Measurements from ENCODE around the gene PRR9. TPM values are rescaled to one million over a fixed set of nuclear protein-coding genes. Genes with fewer than 3 reads are reported as not detected.

Gene PRR9, protein sequence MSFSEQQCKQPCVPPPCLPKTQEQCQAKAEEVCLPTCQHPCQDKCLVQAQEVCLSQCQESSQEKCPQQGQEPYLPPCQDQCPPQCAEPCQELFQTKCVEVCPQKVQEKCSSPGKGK
- total RNA-seq = not detected in 2 replicates

DNA sequence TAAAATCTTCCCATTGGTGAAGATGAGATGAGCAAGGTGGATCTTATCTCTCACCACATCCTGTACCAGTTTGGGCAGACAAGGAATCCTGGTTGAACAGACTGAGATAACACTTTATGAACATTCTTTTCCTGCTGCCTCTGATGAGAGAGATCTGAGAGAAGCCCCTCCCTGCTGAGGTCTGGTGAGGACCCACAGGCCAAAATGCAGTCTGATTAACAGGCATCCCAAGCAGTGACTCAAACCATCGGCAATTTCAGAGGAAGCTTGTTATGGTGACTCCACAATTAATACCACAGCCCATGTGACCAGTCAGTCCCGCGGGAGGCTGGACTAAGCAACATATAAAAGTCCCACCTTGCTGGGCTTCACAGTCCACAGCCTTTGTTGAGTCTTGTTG is at the start of gene PRR9:
TSS of gene PRR9 (plus strand) at position 373 of the 400 bp plus-strand sequence. CDS start 561 bp downstream, outside the sequence.

GRCh38 chr1:153203130-153203529 is 14.3 kb upstream of the PRR9 start, which contains the start of gene LELP1:
Gene LELP1 (plus strand): TSS chr1:153203430. CDS start chr1:153204708, 1,278 bp downstream.

GRCh38 chr1:153259387-153259786 is 42.0 kb downstream of the PRR9 start, which contains the start of gene LORICRIN:
Gene LORICRIN (plus strand): TSS chr1:153259687. CDS start chr1:153260950, 1,263 bp downstream.

Other genes with a start within 250 kb of the PRR9 start
- gene SPRR4, start 246.9 kb upstream of the PRR9 start, total RNA-seq = not detected in 2 replicates
- not detected in 2 replicates for gene SPRR1A, start 233.5 kb upstream of the PRR9 start, total RNA-seq
- not detected in 2 replicates for gene SPRR3, start 215.8 kb upstream of the PRR9 start, total RNA-seq
- not detected in 2 replicates for gene SPRR1B, start 186.4 kb upstream of the PRR9 start, total RNA-seq
- not detected in 2 replicates for gene SPRR2D, start 176.5 kb upstream of the PRR9 start, total RNA-seq
- gene SPRR2A, start 160.1 kb upstream of the PRR9 start, total RNA-seq = not detected in 2 replicates
- gene SPRR2B, start 146.0 kb upstream of the PRR9 start, total RNA-seq = not detected in 2 replicates
- gene SPRR2E, start 123.1 kb upstream of the PRR9 start, total RNA-seq = not detected in 2 replicates
- not detected in 2 replicates for gene SPRR2F, start 104.1 kb upstream of the PRR9 start, total RNA-seq
- gene SPRR2G, start 66.7 kb upstream of the PRR9 start, total RNA-seq = not detected in 2 replicates
- not detected in 2 replicates for gene LELP1, start 14.2 kb upstream of the PRR9 start, total RNA-seq
- not detected in 2 replicates for gene LORICRIN, start 42.1 kb downstream of the PRR9 start, total RNA-seq
- not detected in 2 replicates for gene PGLYRP3, start 95.4 kb downstream of the PRR9 start, total RNA-seq
- not detected in 2 replicates for gene PGLYRP4, start 131.3 kb downstream of the PRR9 start, total RNA-seq
- gene S100A9, start 140.3 kb downstream of the PRR9 start, total RNA-seq = not detected in 2 replicates
- not detected in 2 replicates for gene S100A12, start 158.0 kb downstream of the PRR9 start, total RNA-seq
- not detected in 2 replicates for gene S100A8, start 173.5 kb downstream of the PRR9 start, total RNA-seq
- gene S100A7A, start 198.9 kb downstream of the PRR9 start, total RNA-seq = not detected in 2 replicates
- gene S100A7, start 243.1 kb downstream of the PRR9 start, total RNA-seq = not detected in 2 replicates

All from subcutaneous preadipocyte (primary cell).